Endodermal cell (in vitro differentiated cells): ENCODE results near the gene PAQR9. TPM values are rescaled to one million over a fixed set of nuclear protein-coding genes. Genes with fewer than 3 reads are reported as not detected.

Experiments
- DNase-seq: peaks from one replicate; pipeline ENCODE4 v3.0.0-alpha.2; 2017
- H3K27ac ChIP-seq: 2 replicates; pipeline ENCODE4 v1.5.1; 2013; ENCODE audit warnings: mild to moderate bottlenecking, low read depth, low read length, moderate library complexity
- H3K27me3 ChIP-seq: 2 replicates; pipeline ENCODE4 v1.6.1; 2013; ENCODE audit warnings: mild to moderate bottlenecking, low read length, moderate library complexity; ENCODE audit not compliant: insufficient read depth, control insufficient read depth, poor library complexity, severe bottlenecking
- H3K36me3 ChIP-seq: 2 replicates; pipeline ENCODE4 v1.7.0; 2013; ENCODE audit warnings: mild to moderate bottlenecking, low read length, moderate library complexity; ENCODE audit not compliant: control insufficient read depth, insufficient read depth
- H3K4me1 ChIP-seq: one replicate; pipeline ENCODE4 v1.7.0; 2013; ENCODE audit warnings: low read length; ENCODE audit not compliant: control insufficient read depth, insufficient read depth
- H3K4me3 ChIP-seq: 2 replicates; pipeline ENCODE4 v1.5.1; 2013; ENCODE audit warnings: mild to moderate bottlenecking, low read length, moderate library complexity
- H3K9ac ChIP-seq: 2 replicates; pipeline ENCODE4 v1.6.1; 2013; ENCODE audit warnings: mild to moderate bottlenecking, low read length, moderate library complexity; ENCODE audit not compliant: poor library complexity, severe bottlenecking; ENCODE audit errors: extremely low read depth
- H3K9me3 ChIP-seq: 2 replicates; pipeline ENCODE4 v1.6.1; 2013; ENCODE audit warnings: mild to moderate bottlenecking, low read length, moderate library complexity; ENCODE audit not compliant: control insufficient read depth
- H3K27ac Mint-ChIP-seq: 2 replicates; pipeline ENCODE4 v1.8.0; 2020; ENCODE audit warnings: mixed read lengths
- H3K27me3 Mint-ChIP-seq: 2 replicates; pipeline ENCODE4 v1.8.0; 2021; ENCODE audit warnings: mild to moderate bottlenecking, mixed read lengths; ENCODE audit not compliant: insufficient read depth
- H3K36me3 Mint-ChIP-seq: 2 replicates; pipeline ENCODE4 v1.8.0; 2020; ENCODE audit warnings: low read depth, mixed read lengths
- H3K4me1 Mint-ChIP-seq: 2 replicates; pipeline ENCODE4 v1.8.0; 2020; ENCODE audit warnings: mixed read lengths
- H3K4me3 Mint-ChIP-seq: 2 replicates; pipeline ENCODE4 v1.8.0; 2020; ENCODE audit warnings: mild to moderate bottlenecking, moderate library complexity, mixed read lengths
- H3K9me3 Mint-ChIP-seq: 2 replicates; pipeline ENCODE4 v1.8.0; 2020; ENCODE audit warnings: mild to moderate bottlenecking, mixed read lengths
- CTCF ChIP-seq: fragments of 200-600 bp; sonication (generic); conservative IDR thresholded peaks from 2 replicates; pipeline ENCODE4 v1.5.0; 2021; ENCODE audit warnings: antibody characterized with exemption, mild to moderate bottlenecking
- WGBS, 2 experiments: methylation state at CpG; one replicate each; pipeline versions ENCODE4 v1.1.5 to v1.1.7; 2013; ENCODE audit warnings: missing lambda C conversion rate in 2 of 2, mixed read lengths in 1 of 2; ENCODE audit not compliant: insufficient coverage in 1 of 2, insufficient read length in 1 of 2; 5-methylcytosine and 5-hydroxymethylcytosine counted together
- total RNA-seq, 2 donors: library from RNA; stranded (reverse); fragmentation: NEBNext Ultra II Directional in 1 of 2; extraction: Animal tissue kit (Norgen Biotek cat#: 25700) in 1 of 2; gene quantifications; 2 replicates in 1 of 2; 3 replicates in 1 of 2; pipeline ENCODE4 v1.2.1, GENCODE V29; 2021

The PAQR9 gene
- total RNA-seq, 2 donors from 2014 or later: 4.2 to 11.1 TPM

- Mint-ChIP-seq H3K27me3 (peaks cover 19% of the 10 kb centered on the region), H3K4me3 (no peak overlapping the region), H3K36me3 (no peaks in the 10 kb centered on the region), H3K4me1 (peaks cover 6% of the 10 kb centered on the region), H3K9me3 (no peaks in the 10 kb centered on the region), H3K27ac (no peak overlapping the region)
- Histone ChIP-seq H3K27me3 (no peaks in the 10 kb centered on the region), H3K4me3 (no peak overlapping the region), H3K27ac (no peak overlapping the region), H3K4me1 (no peaks in the 10 kb centered on the region), H3K9ac (no peak overlapping the region), H3K9me3 (no peaks in the 10 kb centered on the region), H3K36me3 (no peaks in the 10 kb centered on the region)
- no peak for TF ChIP-seq CTCF
- WGBS, 2 experiments: 84 to 100% methylated on average over 2 to 3 of the region's 3 CpGs
- DNase-seq: no peak
Observed at GRCh38 chr3:142930463-142930862, 33.0 kb downstream of the PAQR9 start.

GRCh38 chr3:142929890-142930289 is 33.6 kb downstream of the PAQR9 start:
- H3K27ac ChIP-seq: no peak overlapping the region
- H3K27ac Mint-ChIP-seq: no peak overlapping the region
- no peak overlapping the region for H3K9ac ChIP-seq
- H3K9me3 Mint-ChIP-seq: peaks cover 1% of the 10 kb centered on the region
- no peaks in the 10 kb centered on the region for H3K36me3 ChIP-seq
- H3K27me3 Mint-ChIP-seq: peaks cover 15% of the 10 kb centered on the region
- H3K4me3 ChIP-seq: no peak overlapping the region
- no peaks in the 10 kb centered on the region for H3K27me3 ChIP-seq
- H3K4me1 Mint-ChIP-seq: peaks cover 6% of the 10 kb centered on the region
- no peaks in the 10 kb centered on the region for H3K9me3 ChIP-seq
- DNase-seq: no peak
- TF ChIP-seq CTCF: no peak
- WGBS, 2 experiments: 93% methylated on average over 3 of the region's 3 CpGs; no CpG with 5 or more reads in 1 of the 2 experiments
- no peaks in the 10 kb centered on the region for H3K4me1 ChIP-seq
- no peak overlapping the region for H3K4me3 Mint-ChIP-seq
- no peaks in the 10 kb centered on the region for H3K36me3 Mint-ChIP-seq

GRCh38 chr3:142929109-142929508 is 34.4 kb downstream of the PAQR9 start:
- WGBS, 2 experiments: 65% methylated on average over 2 of the region's 3 CpGs; no CpG with 5 or more reads in 1 of the 2 experiments
- TF ChIP-seq CTCF: peak; percentile 79

More at GRCh38 chr3:142929109-142929508, 34.4 kb downstream of the PAQR9 start:
- H3K9me3 ChIP-seq: peaks cover 6% of the 10 kb centered on the region
- H3K9me3 Mint-ChIP-seq: peaks cover 6% of the 10 kb centered on the region
- no peak overlapping the region for H3K4me3 Mint-ChIP-seq
- no peak overlapping the region for H3K27ac ChIP-seq
- no peak overlapping the region for H3K4me3 ChIP-seq
- H3K36me3 Mint-ChIP-seq: no peaks in the 10 kb centered on the region
- no peak overlapping the region for H3K9ac ChIP-seq
- H3K4me1 Mint-ChIP-seq: peaks cover 6% of the 10 kb centered on the region
- H3K27ac Mint-ChIP-seq: no peak overlapping the region
- no peaks in the 10 kb centered on the region for H3K4me1 ChIP-seq
- peak; percentile 84 for DNase-seq
- H3K27me3 ChIP-seq: no peaks in the 10 kb centered on the region
- H3K36me3 ChIP-seq: no peaks in the 10 kb centered on the region
- peaks cover 11% of the 10 kb centered on the region for H3K27me3 Mint-ChIP-seq
